HG02981 (cell line): ENCODE measurements around the gene RXFP1.
A peak's percentile ranks its signal among the peaks of the same experiment; 100 is the strongest.

Source experiments
- ATAC-seq: cut with Tn5 transposase; IDR thresholded peaks from one replicate; pipeline ENCODE4 v1.9.1; 2021; ENCODE audit warnings: mild to moderate bottlenecking, moderate library complexity; ENCODE audit not compliant: unreplicated experiment

Gene RXFP1

DNA sequence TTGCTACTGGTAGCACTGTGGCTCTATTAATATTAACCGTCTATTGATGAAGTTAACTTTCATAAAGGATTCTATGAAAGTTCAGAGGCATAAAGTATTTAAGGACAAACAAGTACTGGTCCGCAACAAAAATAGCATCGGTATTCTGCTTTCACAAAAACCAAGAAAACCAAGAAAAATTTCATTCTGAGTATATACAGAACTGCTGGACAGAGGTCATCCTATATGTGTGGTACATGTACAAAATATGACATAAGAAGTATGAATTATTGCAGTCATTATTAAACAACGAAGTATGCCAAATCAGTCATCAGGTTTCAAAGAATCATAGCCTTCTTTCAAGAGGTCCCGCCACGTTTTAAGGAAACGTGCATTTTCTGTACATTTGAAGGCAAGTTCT is 147.6 kb downstream of the RXFP1 start:
- ATAC-seq: no peak

DNA sequence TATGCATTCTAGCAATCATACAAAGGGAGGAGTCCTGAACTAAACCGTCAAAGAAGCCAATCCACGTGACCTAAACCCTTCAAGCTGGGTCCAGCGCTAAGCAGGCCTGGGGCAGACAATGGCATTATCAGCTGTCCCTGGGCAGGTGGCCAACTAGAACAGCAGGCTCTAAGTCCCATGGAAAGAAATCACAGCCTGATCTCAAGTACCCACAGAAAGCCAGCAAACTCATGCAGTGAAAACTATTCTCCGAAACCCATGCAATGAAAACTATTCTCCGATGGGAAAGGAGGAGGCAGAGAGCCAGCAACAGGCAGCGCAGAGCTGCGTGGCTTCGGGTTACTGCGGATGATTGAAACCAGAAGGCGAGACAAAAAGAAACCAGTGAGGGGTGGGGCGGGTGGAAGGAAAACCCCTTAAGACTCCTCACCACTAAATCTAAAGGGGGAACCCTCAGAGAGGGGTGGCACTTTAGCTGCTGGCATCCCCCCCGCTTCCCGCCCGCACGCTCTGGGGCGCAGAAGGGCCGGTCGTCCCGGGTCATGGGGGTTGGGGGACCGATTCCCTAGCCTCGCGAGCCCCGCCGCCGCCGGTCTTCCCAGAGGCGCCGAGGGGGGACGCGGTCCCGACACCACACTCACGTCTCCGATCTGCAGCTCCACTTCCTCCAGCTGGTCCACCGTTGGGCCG is 149.4 kb downstream of the RXFP1 start:
- peak; percentile 26 for ATAC-seq

DNA sequence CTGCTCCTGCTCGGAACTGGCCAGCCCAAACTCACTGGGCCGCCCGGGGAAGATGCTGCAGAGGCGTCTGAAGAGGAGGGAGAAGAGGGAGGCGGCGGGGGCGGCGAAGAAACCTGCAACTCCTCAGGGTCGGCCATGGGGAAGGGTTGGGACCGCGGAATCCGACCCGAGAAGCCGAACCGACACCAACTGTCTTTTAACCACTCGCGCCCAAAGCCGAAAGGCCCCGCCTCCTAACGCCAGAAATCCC is 149.9 kb downstream of the RXFP1 start, which contains the start of gene C4orf46:
Gene C4orf46, minus strand, starts transcription at position 223 of the 250 bp plus-strand sequence. Its CDS starts 86 bp downstream, at position 137.
- ATAC-seq: no peak

DNA sequence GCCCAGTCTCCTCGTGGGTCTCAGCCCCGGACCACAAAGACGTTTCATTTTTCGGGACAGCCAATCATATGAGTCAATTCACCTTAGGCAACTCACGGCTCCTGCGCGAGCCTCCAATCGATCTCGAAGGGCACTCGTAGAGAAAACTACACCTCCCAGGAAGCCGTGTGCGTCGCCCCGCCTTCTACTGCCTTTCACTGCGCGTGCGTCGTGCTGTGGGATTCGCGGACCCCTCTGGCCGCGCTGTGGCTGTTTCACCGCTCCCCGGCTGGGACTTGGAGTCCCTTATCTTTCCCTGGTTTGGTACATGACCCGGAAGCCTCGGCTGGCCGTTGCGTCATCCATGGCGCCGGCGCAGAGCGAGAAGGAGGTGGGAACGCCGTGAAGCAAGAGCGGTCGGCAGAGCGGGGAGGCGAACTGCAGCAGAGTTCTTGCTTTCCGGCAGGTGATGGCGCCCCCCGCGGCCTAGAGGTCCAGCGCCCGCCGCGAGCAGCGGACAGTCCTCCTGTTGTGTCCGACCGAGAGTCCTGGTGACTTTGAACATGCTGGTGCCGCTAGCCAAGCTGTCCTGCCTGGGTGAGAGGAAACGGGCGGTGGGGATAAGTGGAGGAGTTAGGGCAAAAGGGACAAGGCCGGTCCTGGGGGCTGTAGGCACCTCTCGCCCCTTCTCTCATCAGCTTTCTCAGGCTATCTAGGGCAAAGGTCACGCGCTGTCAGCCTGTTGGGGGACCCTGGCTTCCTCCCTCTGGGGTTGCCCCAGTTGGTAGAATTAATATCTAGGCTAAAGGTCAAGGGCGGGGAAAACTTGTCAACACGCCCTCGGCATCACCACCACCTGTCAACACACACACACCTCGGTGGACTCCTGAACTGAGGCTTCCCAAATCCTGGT is 150.5 kb downstream of the RXFP1 start, which contains the start of gene ETFDH:
Gene ETFDH, plus strand, starts transcription at position 382 of the 892 bp plus-strand sequence. Its CDS starts 161 bp downstream, at position 543.
- peak; percentile 84 for ATAC-seq

DNA sequence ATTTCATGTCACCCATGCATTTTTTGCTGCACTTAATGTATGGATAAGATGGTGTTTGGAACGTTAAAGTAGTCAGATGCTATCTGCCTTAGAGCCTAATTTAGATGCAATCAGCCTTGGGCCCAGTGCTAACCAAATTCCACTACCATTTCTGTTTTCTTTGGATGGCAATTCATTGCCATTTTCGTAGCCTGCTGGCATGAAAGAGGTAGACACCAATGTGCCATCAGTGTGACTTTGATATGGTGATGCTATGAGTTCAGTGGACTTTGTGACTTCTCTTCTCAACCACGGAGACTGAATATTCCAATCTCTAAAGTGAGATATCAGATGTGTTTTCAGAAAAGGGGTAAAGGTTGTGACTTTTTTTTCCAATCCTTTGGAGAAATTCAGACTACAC is 152.0 kb downstream of the RXFP1 start:
- no peak for ATAC-seq

DNA sequence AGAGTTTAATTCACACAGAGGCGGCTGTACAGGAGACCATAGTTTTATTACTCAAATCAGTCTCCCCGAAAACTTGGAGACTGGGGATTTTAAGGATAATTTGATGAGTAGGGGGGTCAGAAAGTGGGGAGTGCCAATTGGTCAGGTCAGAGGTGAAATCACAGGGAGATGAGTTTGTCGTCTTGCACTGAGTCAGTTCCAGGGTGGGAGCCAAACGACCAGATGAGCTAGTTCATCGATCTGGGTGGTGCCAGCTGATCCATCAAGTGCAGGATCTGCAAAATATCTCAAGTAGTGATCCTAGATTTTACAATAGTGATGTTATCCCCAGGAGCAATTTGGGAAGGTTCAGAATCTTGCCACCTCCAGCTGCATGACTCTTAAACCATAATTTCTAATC is 154.4 kb downstream of the RXFP1 start:
- ATAC-seq: no peak

DNA sequence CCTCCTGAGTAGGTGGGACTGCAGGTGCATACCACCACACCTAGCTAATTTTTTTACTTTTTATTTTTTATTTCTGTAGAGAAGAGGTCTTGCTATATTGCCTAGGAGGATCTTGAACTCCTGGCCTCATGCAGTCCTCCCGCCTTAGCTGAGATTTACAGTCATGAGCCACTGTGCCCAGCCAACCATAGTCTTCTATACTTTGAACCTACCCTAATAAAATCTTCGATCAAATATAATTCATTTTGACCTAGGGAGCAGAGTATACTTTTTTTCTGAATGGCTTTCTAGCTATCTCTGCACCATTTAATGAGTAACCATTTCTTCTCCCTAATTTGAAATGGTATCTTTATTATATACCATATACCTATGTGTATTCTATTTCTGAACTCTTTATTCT is 157.1 kb downstream of the RXFP1 start:
- ATAC-seq: no peak

DNA sequence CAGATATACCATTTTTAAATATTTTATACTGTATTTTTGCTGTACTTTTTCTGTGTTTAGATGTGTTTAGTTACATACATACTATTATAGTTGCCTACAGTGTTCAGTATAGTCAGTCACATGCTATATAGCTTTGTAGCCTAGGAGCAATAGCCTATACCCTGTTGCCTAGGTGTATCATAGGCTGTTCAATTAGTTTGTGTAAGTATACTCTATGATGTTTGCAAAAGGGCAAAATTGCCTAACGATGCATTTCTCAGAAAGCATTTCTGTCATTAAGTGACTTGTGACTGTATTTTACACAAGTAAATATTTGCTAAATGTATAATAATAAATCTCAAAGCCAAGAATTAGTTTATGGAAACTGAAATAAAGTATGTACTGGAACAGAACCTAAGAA is 159.9 kb downstream of the RXFP1 start:
- ATAC-seq: no peak

DNA sequence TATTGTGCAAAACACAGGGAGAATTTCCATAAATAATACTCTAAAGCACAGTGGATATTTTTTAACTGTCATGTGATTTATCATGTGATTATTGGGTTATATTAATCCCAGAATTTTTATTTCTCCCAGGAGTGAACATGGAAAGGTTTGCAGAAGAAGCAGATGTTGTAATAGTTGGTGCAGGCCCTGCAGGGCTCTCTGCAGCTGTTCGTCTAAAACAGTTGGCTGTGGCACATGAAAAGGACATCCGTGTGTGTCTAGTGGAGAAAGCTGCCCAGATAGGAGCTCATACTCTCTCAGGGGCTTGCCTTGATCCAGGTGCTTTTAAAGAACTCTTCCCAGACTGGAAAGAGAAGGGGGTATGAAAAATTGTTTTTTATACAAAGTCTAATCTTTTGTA is 160.4 kb downstream of the RXFP1 start:
- ATAC-seq: no peak

DNA sequence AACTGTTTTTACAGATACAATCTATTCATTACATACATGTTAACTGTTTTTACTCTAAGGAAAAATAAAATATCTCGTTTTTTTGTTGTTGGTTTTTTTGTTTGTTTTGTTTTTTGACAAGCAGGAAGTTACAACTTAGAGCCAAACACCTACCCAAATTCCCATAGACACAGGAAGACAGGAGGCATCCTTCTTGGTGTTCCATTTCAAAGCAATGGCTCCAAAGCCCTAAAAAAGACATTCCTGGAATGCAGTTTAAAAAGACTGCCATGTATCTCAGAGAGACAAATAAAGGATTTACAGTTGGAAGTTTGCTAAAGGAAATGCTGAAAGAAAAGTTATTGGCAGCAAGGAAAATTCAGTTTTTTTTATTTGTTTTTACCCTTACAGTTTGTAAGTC is 167.1 kb downstream of the RXFP1 start:
- no peak for ATAC-seq
